Common myeloid progenitor, CD34-positive (primary cell): ENCODE results near the gene NFKBIL1.
"Not testable (repeated sequence)": the region's sequence is repeated elsewhere in the genome, so short reads cannot be mapped to it uniquely, and the experiment has no call there.

Experiments
- CTCF ChIA-PET: fragments of 350-600 bp; sonication (Branson Sonifier 250); formaldehyde crosslinking; loops from one replicate; lab custom pipeline; 2021; ENCODE audit warnings: antibody characterized with exemption; lab: Charles Lee
- POLR2A ChIA-PET: fragments of 350-600 bp; sonication (Branson Sonifier 250); formaldehyde crosslinking; loops from one replicate; lab custom pipeline; 2021; ENCODE audit warnings: antibody characterized with exemption; lab: Charles Lee
- DNase-seq, 3 donors: peaks; one replicate each; pipeline versions ENCODE4 v3.0.0 to v3.0.0-alpha.2; 2013
- H3K27ac ChIP-seq, 2 experiments: 1 replicate in 1 of 2; 2 replicates in 1 of 2; pipeline ENCODE4 v1.7.0; 2013; ENCODE audit warnings: inconsistent platforms in 2 of 2, low read length in 2 of 2, mild to moderate bottlenecking in 2 of 2, low read depth in 1 of 2, moderate library complexity in 1 of 2; ENCODE audit not compliant: severe bottlenecking in 2 of 2, insufficient read depth in 1 of 2, poor library complexity in 1 of 2
- H3K27me3 ChIP-seq, 5 experiments: replicated peaks in 2 of 5; 1 replicate in 3 of 5; 2 replicates in 2 of 5; pipeline versions ENCODE4 v1.6.1 to v1.7.0; 2013; ENCODE audit warnings: low read length in 4 of 5, mild to moderate bottlenecking in 2 of 5, moderate library complexity in 2 of 5, inconsistent platforms in 1 of 5; ENCODE audit not compliant: insufficient read depth in 5 of 5, control insufficient read depth in 4 of 5
- H3K36me3 ChIP-seq, 4 experiments: 1 replicate in 2 of 4; 2 replicates in 2 of 4; pipeline versions ENCODE4 v1.6.1 to v1.7.0; 2013; ENCODE audit warnings: low read length in 3 of 4, control low read depth in 1 of 4, mild to moderate bottlenecking in 1 of 4; ENCODE audit not compliant: control insufficient read depth in 4 of 4, insufficient read depth in 4 of 4
- H3K4me1 ChIP-seq, 4 experiments: 1 replicate in 3 of 4; 2 replicates in 1 of 4; pipeline versions ENCODE4 v1.6.1 to v1.7.1; 2013; ENCODE audit warnings: low read length in 3 of 4, mild to moderate bottlenecking in 3 of 4, control low read depth in 1 of 4, inconsistent platforms in 1 of 4, moderate library complexity in 1 of 4; ENCODE audit not compliant: control insufficient read depth in 4 of 4, insufficient read depth in 4 of 4; ENCODE audit errors: control extremely low read depth in 1 of 4
- H3K4me3 ChIP-seq, 7 experiments: 1 replicate in 4 of 7; 2 replicates in 3 of 7; pipeline versions ENCODE4 v1.5.1 to v1.7.0; 2013; ENCODE audit warnings: mild to moderate bottlenecking in 7 of 7, low read length in 6 of 7, moderate library complexity in 6 of 7, inconsistent platforms in 2 of 7, low read depth in 2 of 7, control low read depth in 1 of 7; ENCODE audit not compliant: insufficient read depth in 4 of 7, control insufficient read depth in 1 of 7; ENCODE audit errors: extremely low read depth in 1 of 7
- H3K9me3 ChIP-seq, 5 experiments: 1 replicate in 4 of 5; 2 replicates in 1 of 5; pipeline versions ENCODE4 v1.6.1 to v1.7.1; 2013; ENCODE audit warnings: low read length in 4 of 5, mild to moderate bottlenecking in 2 of 5, inconsistent platforms in 1 of 5, low read depth in 1 of 5, moderate library complexity in 1 of 5; ENCODE audit not compliant: control insufficient read depth in 4 of 5, insufficient read depth in 2 of 5; ENCODE audit errors: control extremely low read depth in 1 of 5
- WGBS: methylation state at CpG from one replicate; pipeline ENCODE4 v1.1.5; 2013; ENCODE audit not compliant: insufficient coverage; 5-methylcytosine and 5-hydroxymethylcytosine counted together

The NFKBIL1 gene

GRCh38 chr6:31547727-31548543 is 527 bp downstream of the NFKBIL1 start:
- DNase-seq = no peak
- Histone ChIP-seq H3K27me3 (no peaks in the 10 kb centered on the region), H3K9me3 (no peaks in the 10 kb centered on the region), H3K4me3 (peak overlapping the region in 6 of 7 experiments; percentile 60 to 81 (median 72)), H3K4me1 (peaks cover 9 to 44% (median 24%) of the 10 kb centered on the region in 4 experiments), H3K27ac (peak overlapping the region; percentile 74 to 91), H3K36me3 (peaks cover 0 to 7% (median under 1%) of the 10 kb centered on the region in 4 experiments)
- POLR2A ChIA-PET = interaction anchor here (0.8 to 1.5 kb wide), 4 partner anchors 33 to 51 kb away, joined by 3 to 5 read pairs (median 4); partner anchors contain the start of genes LST1 and LTB
- CTCF ChIA-PET = interaction anchor here (0.6 to 24.7 kb wide), 14 partner anchors 11 to 283 kb away, joined by 3 to 557 read pairs (median 4); partner anchors contain the start of genes GPANK1, LST1, LTB and MICB
- 89% methylated on average over 20 of the region's 24 CpGs for WGBS

DNA sequence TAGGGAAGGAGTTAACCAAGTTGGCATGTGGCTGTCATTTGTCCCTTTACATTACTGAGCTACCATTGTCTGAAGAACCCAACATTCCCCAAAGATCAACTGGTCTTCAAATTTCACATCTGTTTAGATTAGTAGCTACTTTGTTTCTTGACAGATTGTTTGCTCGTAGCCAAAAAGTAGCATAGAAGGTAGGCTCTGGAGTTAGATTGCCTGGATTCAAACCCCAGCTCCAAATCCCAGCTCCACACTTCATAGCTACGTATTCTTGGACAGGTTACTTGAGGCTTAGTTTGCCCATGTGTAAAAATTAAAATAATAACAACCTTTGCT is 1.1 kb downstream of the NFKBIL1 start:
- no peak for DNase-seq
- ChIA-PET CTCF (interaction anchor here (0.6 to 24.7 kb wide), 11 partner anchors 10 to 283 kb away, joined by 3 to 557 read pairs (median 5); partner anchors contain the start of genes GPANK1, LST1, LTB and MICB), POLR2A (interaction anchor here (1.5 kb wide), 1 partner anchor 39 kb away, joined by 5 read pairs; the partner anchor contains the start of gene LST1)
- H3K27ac ChIP-seq = peak overlapping the region; percentile 74 to 91
- WGBS = 100% methylated on average over 1 of the region's 2 CpGs
- H3K4me3 ChIP-seq = peak overlapping the region in 1 of 7 experiments; percentile 64
- peaks cover 9 to 40% (median 21%) of the 10 kb centered on the region in 4 experiments for H3K4me1 ChIP-seq
- peaks cover 0 to 7% (median under 1%) of the 10 kb centered on the region in 4 experiments for H3K36me3 ChIP-seq
- H3K27me3 ChIP-seq = no peaks in the 10 kb centered on the region
- H3K9me3 ChIP-seq = no peaks in the 10 kb centered on the region

DNA sequence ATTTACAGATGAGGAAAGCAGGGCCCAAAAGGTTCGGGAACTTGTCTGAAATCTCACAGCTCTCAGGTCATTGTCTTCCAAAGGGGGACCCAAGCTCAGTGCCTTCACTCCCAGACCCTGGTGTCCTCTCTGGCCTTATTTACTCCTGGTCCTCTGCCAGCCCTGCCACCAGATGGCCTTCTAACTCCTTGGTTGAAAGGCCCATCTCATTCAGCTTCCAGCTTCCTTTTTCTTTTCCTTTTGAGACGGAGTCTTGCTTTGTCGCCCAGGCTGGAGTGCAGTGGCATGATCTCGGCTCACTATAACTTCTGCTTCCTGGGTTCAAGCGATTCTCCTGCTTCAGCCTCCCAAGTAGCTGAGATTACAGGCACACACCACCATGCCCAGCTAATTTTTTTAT is 4.0 kb downstream of the NFKBIL1 start:
- not testable (repeated sequence) for H3K27ac ChIP-seq
- peak; percentile 86 to 90 (median 87) for DNase-seq
- CTCF ChIA-PET = interaction anchor here (0.7 to 24.7 kb wide), 25 partner anchors 8 to 281 kb away, joined by 3 to 557 read pairs (median 5); partner anchors contain the start of genes AIF1, GPANK1, HSPA1B and LSM2

DNA sequence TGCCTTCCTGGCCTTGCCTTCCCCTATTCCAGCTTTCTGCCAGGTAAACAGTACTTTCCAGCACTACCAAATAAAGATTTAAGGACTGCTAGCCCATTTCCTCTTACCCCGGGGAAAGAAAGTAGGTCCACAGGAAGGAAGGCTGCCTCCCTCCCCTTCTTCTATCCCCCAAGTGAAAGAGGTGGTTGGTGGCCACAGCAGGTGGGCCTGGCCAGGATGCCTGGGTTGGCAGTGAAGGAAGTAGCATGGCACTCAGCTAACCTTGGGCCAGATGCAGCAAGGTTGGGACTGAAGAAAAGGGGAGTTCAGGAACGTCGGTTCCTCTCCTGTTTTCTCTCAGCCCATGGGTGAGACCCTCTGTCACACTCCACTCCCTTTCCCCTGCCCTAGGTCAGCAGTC is 8.9 kb downstream of the NFKBIL1 start:
- DNase-seq = peak in 2 of 3 donors; percentile 18 to 36
- peaks cover 30 to 57% (median 51%) of the 10 kb centered on the region in 4 experiments for H3K4me1 ChIP-seq
- WGBS = 26% methylated on average over 3 of the region's 3 CpGs

More for the DNA sequence above, 4.0 kb downstream of the NFKBIL1 start:
- peaks cover 12 to 40% (median 25%) of the 10 kb centered on the region in 4 experiments for H3K4me1 ChIP-seq
- H3K36me3 ChIP-seq, H3K9me3 ChIP-seq, H3K27me3 ChIP-seq, H3K4me3 ChIP-seq: not testable (repeated sequence)
- POLR2A ChIA-PET = interaction anchor here (0.5 to 1.7 kb wide), 5 partner anchors 10 to 315 kb away, joined by 5 to 10 read pairs (median 7); no protein-coding TSS in a partner anchor
- 19% methylated on average over 2 of the region's 5 CpGs for WGBS

GRCh38 chr6:31557443-31558317 is 10.3 kb downstream of the NFKBIL1 start:
- Histone ChIP-seq H3K27me3 (no peaks in the 10 kb centered on the region), H3K27ac (peak overlapping the region in 1 of 2 experiments; percentile 69), H3K4me3 (peak overlapping the region in 4 of 7 experiments; percentile 37 to 51 (median 42)), H3K36me3 (peaks cover 0 to 4% (median 1%) of the 10 kb centered on the region in 4 experiments), H3K4me1 (peaks cover 28 to 70% (median 57%) of the 10 kb centered on the region in 4 experiments), H3K9me3 (no peaks in the 10 kb centered on the region)
- ChIA-PET CTCF (interaction anchor here (0.9 to 24.7 kb wide), 5 partner anchors 8 to 94 kb away, joined by 3 to 557 read pairs (median 38); partner anchors contain the start of genes LST1, LTB, NCR3 and NFKBIL1), POLR2A (interaction anchor here (1.2 kb wide), 2 partner anchors 23 to 24 kb away, joined by 3 to 4 read pairs; partner anchors contain the start of gene LTB)
- WGBS = 44% methylated on average over 19 of the region's 24 CpGs
- no peak for DNase-seq

More for the DNA sequence above, 8.9 kb downstream of the NFKBIL1 start:
- no peaks in the 10 kb centered on the region for H3K27me3 ChIP-seq
- no peak overlapping the region for H3K27ac ChIP-seq
- POLR2A ChIA-PET = no interaction called here
- peaks cover 0 to 4% (median 1%) of the 10 kb centered on the region in 4 experiments for H3K36me3 ChIP-seq
- peak overlapping the region in 1 of 7 experiments; percentile 4 for H3K4me3 ChIP-seq
- CTCF ChIA-PET = interaction anchor here (7.2 to 24.7 kb wide), 2 partner anchors 26 to 40 kb away, joined by 127 to 557 read pairs; partner anchors contain the start of genes LST1, LTB, NCR3 and TNF
- no peaks in the 10 kb centered on the region for H3K9me3 ChIP-seq

- H3K27ac ChIP-seq = peak overlapping the region in 1 of 2 experiments; percentile 69
- H3K36me3 ChIP-seq = peaks cover 0 to 4% (median 1%) of the 10 kb centered on the region in 4 experiments
- no peaks in the 10 kb centered on the region for H3K27me3 ChIP-seq
- CTCF ChIA-PET = interaction anchor here (0.9 to 24.7 kb wide), 6 partner anchors 9 to 94 kb away, joined by 3 to 557 read pairs (median 20); partner anchors contain the start of genes ATP6V1G2, LST1, LTB and NCR3
- 69% methylated on average over 7 of the region's 8 CpGs for WGBS
- POLR2A ChIA-PET = interaction anchor here (1.1 to 2.7 kb wide), 5 partner anchors 17 to 28 kb away, joined by 3 to 13 read pairs (median 6); partner anchors contain the start of genes LST1, LTB and TNF
- peak overlapping the region in 4 of 7 experiments; percentile 37 to 51 (median 42) for H3K4me3 ChIP-seq
- H3K9me3 ChIP-seq = no peaks in the 10 kb centered on the region
- no peak for DNase-seq
- H3K4me1 ChIP-seq = peaks cover 28 to 76% (median 58%) of the 10 kb centered on the region in 4 experiments
Observed at GRCh38 chr6:31558318-31558625, 10.9 kb downstream of the NFKBIL1 start.
